PFSK-1 (cell line): ENCODE measurements around the gene XIRP2.

Experiments used
- FOXP2 ChIP-seq: optimal IDR thresholded peaks from 2 replicates; pipeline ENCODE3; 2011; ENCODE audit warnings: borderline replicate concordance, control low read depth, inconsistent platforms; ENCODE audit not compliant: insufficient read depth; ENCODE audit errors: extremely low read length, extremely low read depth
- POLR2AphosphoS5 ChIP-seq: IDR thresholded peaks from 2 replicates; pipeline ENCODE4 v1.6.1; 2012; ENCODE audit warnings: low read depth, mild to moderate bottlenecking, control low read depth, low read length, moderate library complexity
- REST ChIP-seq, 2 experiments: IDR thresholded peaks; 2 replicates each; pipeline versions ENCODE4 v1.6.1 to v1.8.0; 2011 to 2012; ENCODE audit warnings: low read depth in 2 of 2, low read length in 2 of 2, control low read depth in 1 of 2, inconsistent platforms in 1 of 2, mild to moderate bottlenecking in 1 of 2, moderate library complexity in 1 of 2; ENCODE audit not compliant: insufficient read depth in 1 of 2
- SIN3A ChIP-seq: IDR thresholded peaks from 2 replicates; pipeline ENCODE4 v1.6.1; 2012; ENCODE audit warnings: mild to moderate bottlenecking, low read length, moderate library complexity, borderline replicate concordance; ENCODE audit not compliant: insufficient read depth
- TAF1 ChIP-seq: IDR thresholded peaks from 2 replicates; pipeline ENCODE4 v1.6.1; 2012; ENCODE audit warnings: low read length, control low read depth, borderline replicate concordance; ENCODE audit not compliant: insufficient read depth

The XIRP2 gene

GRCh38 chr2:166892397-166892796 is 4.1 kb downstream of the XIRP2 start:
- no peak for TF ChIP-seq FOXP2
- no peak for TF ChIP-seq REST (IDR thresholded peaks at IDR 0.05; ENCODE audit: insufficient read depth in 1 of 2, low read depth in 2 of 2, low read length in 2 of 2)
- no peak for TF ChIP-seq POLR2AphosphoS5
- no peak for TF ChIP-seq SIN3A
- no peak for TF ChIP-seq TAF1

- no peak for TF ChIP-seq POLR2AphosphoS5
- TF ChIP-seq REST (IDR thresholded peaks at IDR 0.05; ENCODE audit: insufficient read depth in 1 of 2, low read depth in 2 of 2, low read length in 2 of 2), result no peak
- no peak for TF ChIP-seq SIN3A
- TF ChIP-seq FOXP2, result no peak
- TF ChIP-seq TAF1, result no peak
Measured at GRCh38 chr2:166895243-166895642, 7.0 kb downstream of the XIRP2 start.

- no peak for TF ChIP-seq TAF1
- TF ChIP-seq REST (IDR thresholded peaks at IDR 0.05; ENCODE audit: insufficient read depth in 1 of 2, low read depth in 2 of 2, low read length in 2 of 2), result no peak
- TF ChIP-seq FOXP2, result no peak
Measured at GRCh38 chr2:166897666-166898065, 9.4 kb downstream of the XIRP2 start.

GRCh38 chr2:166899676-166900075 is 11.4 kb downstream of the XIRP2 start:
- TF ChIP-seq FOXP2, result no peak
- no peak for TF ChIP-seq POLR2AphosphoS5

GRCh38 chr2:166900700-166901099 is 12.4 kb downstream of the XIRP2 start:
- TF ChIP-seq POLR2AphosphoS5 (no peak), FOXP2 (no peak), REST (IDR thresholded peaks at IDR 0.05; ENCODE audit: insufficient read depth in 1 of 2, low read depth in 2 of 2, low read length in 2 of 2) (no peak), SIN3A (no peak), TAF1 (no peak)
